Measurements from ENCODE around the gene TULP1.

- TF ChIP-seq CTCF (IDR thresholded peaks at IDR 0.05; ENCODE audit: poor library complexity) (no peak), EZH2 (IDR thresholded peaks at IDR 0.05; ENCODE audit: borderline replicate concordance) (no peak)
Observed at GRCh38 chr6:35485402-35485877, 27.3 kb downstream of the TULP1 start.
